ENCODE data around the gene AVP. TPM values are rescaled to one million over a fixed set of nuclear protein-coding genes. Genes with fewer than 3 reads are reported as not detected.

The AVP gene
- total and polyA plus RNA-seq, 2 donors (not counting 3 experiments of a cell fraction or from before 2014, with no cell fraction given), result not detected

GRCh38 chr20:3100480-3100879, 16.0 kb upstream of the AVP start:
- intact Hi-C loops (cut with micrococcal nuclease) (no loop called here), dilution Hi-C loops (cut with MboI; ENCODE audit: extremely low pct_ligation_motif_present, low sequenced_read_pairs) (no loop called here)
- no peaks in the 10 kb centered on the region for H3K4me1 ChIP-seq (ENCODE audit: control insufficient read depth, extremely low read depth, insufficient read depth, low read length)
- H3K9me3 ChIP-seq (replicated peaks; ENCODE audit: control insufficient read depth, insufficient read depth, low read length), result no peaks in the 10 kb centered on the region
- no TSS peak for BruUV-seq (replicated peaks)
- TF ChIP-seq CTCF (IDR thresholded peaks at IDR 0.05; ENCODE audit: extremely low read depth in 1 of 2, insufficient read depth in 1 of 2, low read depth in 1 of 2, low read length in 2 of 2) (no peak), JUN (IDR thresholded peaks at IDR 0.05; ENCODE audit: borderline replicate concordance, insufficient read depth, insufficient read length, low read depth) (no peak), FOS (IDR thresholded peaks at IDR 0.05; ENCODE audit: borderline replicate concordance, insufficient read depth, low read length) (no peak), POLR2A (IDR thresholded peaks at IDR 0.05; ENCODE audit: low read depth, low read length) (no peak), MYC (IDR thresholded peaks at IDR 0.05; ENCODE audit: low read depth, low read length) (no peak), POLR2AphosphoS5 (IDR thresholded peaks at IDR 0.05; ENCODE audit: insufficient read depth, low read depth, low read length) (no peak), EZH2 (IDR thresholded peaks at IDR 0.05; ENCODE audit: borderline replicate concordance, low read depth, low read length, severe bottlenecking) (no peak), GATA2 (IDR thresholded peaks at IDR 0.05; ENCODE audit: insufficient read depth, insufficient read length, low read depth, low read length) (no peak), MAX (IDR thresholded peaks at IDR 0.05; ENCODE audit: insufficient read depth, insufficient read length) (no peak)
- H4K20me1 ChIP-seq (replicated peaks; ENCODE audit: control insufficient read depth, extremely low read depth, insufficient read depth, low read length), result no peaks in the 10 kb centered on the region
- DNase-seq (ENCODE audit: low read depth, low spot score) (no peak), FAIRE-seq (no peak)
- H3K79me2 ChIP-seq (ENCODE audit: control insufficient read depth, insufficient read depth, low read length), result no peaks in the 10 kb centered on the region
- H3K27me3 ChIP-seq (ENCODE audit: control insufficient read depth in 2 of 2, insufficient read depth in 2 of 2, low read length in 2 of 2), result no peaks in the 10 kb centered on the region
- no peaks in the 10 kb centered on the region for H3K36me3 ChIP-seq (ENCODE audit: control insufficient read depth in 2 of 2, extremely low read depth in 1 of 2, insufficient read depth in 2 of 2, low read length in 2 of 2)
- CTCF ChIA-PET, result interaction anchor here (0.9 to 1.6 kb wide), 3 partner anchors 9 to 47 kb away, joined by 3 to 6 read pairs (median 6); no protein-coding TSS in a partner anchor
- no peaks in the 10 kb centered on the region for H3K9me1 ChIP-seq (replicated peaks; ENCODE audit: control insufficient read depth, extremely low read depth, insufficient read depth, low read length)
- H3K27ac ChIP-seq (ENCODE audit: insufficient read depth, low read depth, low read length), result no peak overlapping the region
- no peak overlapping the region for H3K9ac ChIP-seq (replicated peaks; ENCODE audit: extremely low read depth, insufficient read depth, low read length)
- POLR2A ChIA-PET, result no interaction called here
- no peak overlapping the region for H3K4me2 ChIP-seq (ENCODE audit: insufficient read depth, low read length)
- no peak overlapping the region for H2AFZ ChIP-seq (ENCODE audit: low read depth, low read length)
- no peak overlapping the region for H3K4me3 ChIP-seq (replicated peaks in 1 of 3; ENCODE audit: insufficient read depth in 1 of 3, low read depth in 1 of 3, low read length in 3 of 3)
